Measurements from ENCODE around the gene PHKG2. TPM values are rescaled to one million over a fixed set of nuclear protein-coding genes. Genes with fewer than 3 reads are reported as not detected.

PHKG2 gene
- polyA plus RNA-seq, 3 donors, result 45.4 to 115 (median 54.2) TPM

DNA sequence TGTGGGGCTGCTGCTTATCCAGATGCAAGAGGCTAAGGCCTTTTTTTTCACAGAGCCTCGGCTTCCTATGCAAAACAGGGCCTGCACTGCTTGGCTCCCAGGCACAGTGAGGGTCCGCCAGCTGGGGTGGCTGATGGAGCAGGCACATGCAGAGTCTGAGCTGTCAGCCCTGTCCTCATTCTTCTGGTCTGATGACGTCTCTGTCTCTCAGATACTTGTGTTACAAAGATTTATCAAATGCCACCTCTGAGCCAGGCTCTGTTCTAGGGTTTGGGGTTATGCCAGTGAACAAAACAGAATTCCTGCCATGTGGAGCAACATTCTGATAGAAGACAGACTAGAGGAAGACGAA lies 18.7 kb downstream of the PHKG2 start:
- H4K20me1 ChIP-seq (ENCODE audit: insufficient read depth, low read length), result peaks cover 24% of the 10 kb centered on the region
- H3K9ac ChIP-seq (ENCODE audit: insufficient read depth, low read length, poor library complexity, severe bottlenecking), result no peak overlapping the region
- peaks cover 12 to 16% of the 10 kb centered on the region in 2 donors for H3K4me1 ChIP-seq (ENCODE audit: control insufficient read depth in 1 of 2, insufficient read depth in 2 of 2, low read length in 2 of 2)
- no peak for DNase-seq
- H3K4me3 ChIP-seq (replicated peaks in 1 of 3; ENCODE audit: low read depth in 2 of 3, low read length in 3 of 3), result no peak overlapping the region
- peaks cover 13% of the 10 kb centered on the region for H3K4me1 Mint-ChIP-seq
- peaks cover 84 to 92% of the 10 kb centered on the region in 2 donors for H3K36me3 Mint-ChIP-seq
- peak overlapping the region in 1 of 7 donors; percentile 10 for H3K27ac Mint-ChIP-seq
- H3K4me2 ChIP-seq (replicated peaks; ENCODE audit: extremely low read depth, low read length, poor library complexity, severe bottlenecking), result no peak overlapping the region
- intact Hi-C loops (cut with micrococcal nuclease), result loop anchor here in 1 of 2 donors (10.0 kb wide), 1 partner anchor 158 kb away; the partner anchor contains the start of gene FBXL19
- H3K27me3 ChIP-seq (ENCODE audit: control insufficient read depth in 2 of 2, insufficient read depth in 2 of 2, low read length in 2 of 2), result no peaks in the 10 kb centered on the region
- H3K9me3 Mint-ChIP-seq, result no peaks in the 10 kb centered on the region
- no peak overlapping the region for H3K27ac ChIP-seq (ENCODE audit: low read depth in 1 of 2, low read length in 2 of 2)
- peaks cover 85 to 91% of the 10 kb centered on the region in 2 donors for H3K36me3 ChIP-seq (replicated peaks in 1 of 2; ENCODE audit: control insufficient read depth in 1 of 2, insufficient read depth in 2 of 2, low read length in 2 of 2)
- peaks cover 0 to 2% (median 0%) of the 10 kb centered on the region in 3 donors for H3K27me3 Mint-ChIP-seq (ENCODE audit: low read depth in 3 of 3)
- H3K4me3 Mint-ChIP-seq, result no peak overlapping the region
- WGBS (ENCODE audit: insufficient coverage), result 94% methylated on average over 3 of the region's 4 CpGs
- peaks cover 41% of the 10 kb centered on the region for H3K79me2 ChIP-seq (ENCODE audit: insufficient read depth, low read length)
- no peaks in the 10 kb centered on the region for H3K9me3 ChIP-seq (replicated peaks in 1 of 2; ENCODE audit: control insufficient read depth in 1 of 2, insufficient read depth in 1 of 2, low read length in 2 of 2)
- TF ChIP-seq, protein P1, sequence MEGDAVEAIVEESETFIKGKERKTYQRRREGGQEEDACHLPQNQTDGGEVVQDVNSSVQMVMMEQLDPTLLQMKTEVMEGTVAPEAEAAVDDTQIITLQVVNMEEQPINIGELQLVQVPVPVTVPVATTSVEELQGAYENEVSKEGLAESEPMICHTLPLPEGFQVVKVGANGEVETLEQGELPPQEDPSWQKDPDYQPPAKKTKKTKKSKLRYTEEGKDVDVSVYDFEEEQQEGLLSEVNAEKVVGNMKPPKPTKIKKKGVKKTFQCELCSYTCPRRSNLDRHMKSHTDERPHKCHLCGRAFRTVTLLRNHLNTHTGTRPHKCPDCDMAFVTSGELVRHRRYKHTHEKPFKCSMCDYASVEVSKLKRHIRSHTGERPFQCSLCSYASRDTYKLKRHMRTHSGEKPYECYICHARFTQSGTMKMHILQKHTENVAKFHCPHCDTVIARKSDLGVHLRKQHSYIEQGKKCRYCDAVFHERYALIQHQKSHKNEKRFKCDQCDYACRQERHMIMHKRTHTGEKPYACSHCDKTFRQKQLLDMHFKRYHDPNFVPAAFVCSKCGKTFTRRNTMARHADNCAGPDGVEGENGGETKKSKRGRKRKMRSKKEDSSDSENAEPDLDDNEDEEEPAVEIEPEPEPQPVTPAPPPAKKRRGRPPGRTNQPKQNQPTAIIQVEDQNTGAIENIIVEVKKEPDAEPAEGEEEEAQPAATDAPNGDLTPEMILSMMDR (IDR thresholded peaks at IDR 0.05), result no peak
- no peak overlapping the region for H2AFZ ChIP-seq (ENCODE audit: insufficient read depth, low read depth, low read length, poor library complexity, severe bottlenecking)

DNA sequence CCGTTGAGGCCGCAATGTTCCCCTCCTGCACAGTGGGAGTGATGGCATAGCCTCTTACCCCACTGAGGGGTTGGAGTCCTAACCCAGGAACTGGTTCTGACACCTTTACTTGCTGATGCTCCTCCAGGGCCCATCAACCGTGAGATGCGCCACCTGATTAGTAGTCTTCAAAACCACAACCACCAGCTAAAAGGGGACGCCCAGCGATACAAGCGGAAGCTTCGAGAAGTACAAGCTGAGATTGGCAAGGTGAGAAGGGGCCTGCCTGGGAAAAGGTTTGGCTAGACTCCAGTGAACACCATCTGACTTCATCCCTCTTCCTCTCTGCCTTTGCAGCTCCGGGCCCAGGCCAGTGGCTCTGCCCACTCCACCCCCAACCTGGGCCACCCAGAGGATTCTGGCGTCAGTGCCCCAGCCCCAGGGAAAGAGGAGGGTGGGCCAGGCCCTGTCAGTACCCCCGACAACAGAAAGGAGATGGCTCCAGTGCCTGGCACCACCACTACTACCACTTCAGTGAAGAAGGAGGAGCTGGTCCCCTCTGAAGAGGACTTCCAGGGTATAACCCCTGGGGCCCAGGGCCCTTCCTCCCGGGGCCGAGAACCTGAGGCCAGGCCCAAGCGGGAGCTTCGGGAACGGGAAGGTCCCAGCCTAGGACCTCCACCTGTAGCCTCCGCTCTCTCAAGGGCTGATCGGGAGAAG lies 19.7 kb downstream of the PHKG2 start:
- Histone ChIP-seq H2AFZ (ENCODE audit: insufficient read depth, low read depth, low read length, poor library complexity, severe bottlenecking) (no peak overlapping the region), H3K4me1 (ENCODE audit: control insufficient read depth in 1 of 2, insufficient read depth in 2 of 2, low read length in 2 of 2) (peaks cover 6 to 9% of the 10 kb centered on the region in 2 donors), H3K9me3 (replicated peaks in 1 of 2; ENCODE audit: control insufficient read depth in 1 of 2, insufficient read depth in 1 of 2, low read length in 2 of 2) (no peaks in the 10 kb centered on the region), H3K9ac (ENCODE audit: insufficient read depth, low read length, poor library complexity, severe bottlenecking) (no peak overlapping the region), H4K20me1 (ENCODE audit: insufficient read depth, low read length) (peaks cover 34% of the 10 kb centered on the region), H3K27me3 (ENCODE audit: control insufficient read depth in 2 of 2, insufficient read depth in 2 of 2, low read length in 2 of 2) (no peaks in the 10 kb centered on the region), H3K27ac (ENCODE audit: low read depth in 1 of 2, low read length in 2 of 2) (no peak overlapping the region), H3K4me2 (replicated peaks; ENCODE audit: extremely low read depth, low read length, poor library complexity, severe bottlenecking) (no peak overlapping the region), H3K4me3 (replicated peaks in 1 of 3; ENCODE audit: low read depth in 2 of 3, low read length in 3 of 3) (no peak overlapping the region), H3K79me2 (ENCODE audit: insufficient read depth, low read length) (peaks cover 33% of the 10 kb centered on the region), H3K36me3 (replicated peaks in 1 of 2; ENCODE audit: control insufficient read depth in 1 of 2, insufficient read depth in 2 of 2, low read length in 2 of 2) (peaks cover 95 to 100% of the 10 kb centered on the region in 2 donors)
- DNase-seq, result no peak
- H3K9me3 Mint-ChIP-seq, result no peaks in the 10 kb centered on the region
- intact Hi-C loops (cut with micrococcal nuclease), result loop anchor here in 1 of 2 donors (10.0 kb wide), 1 partner anchor 157 kb away; the partner anchor contains the start of gene FBXL19
- H3K4me1 Mint-ChIP-seq, result peaks cover 9% of the 10 kb centered on the region
- no peak overlapping the region for H3K27ac Mint-ChIP-seq
- H3K27me3 Mint-ChIP-seq (ENCODE audit: low read depth in 3 of 3), result peaks cover 0 to 2% (median 0%) of the 10 kb centered on the region in 3 donors
- TF ChIP-seq, protein P1 (IDR thresholded peaks at IDR 0.05), result no peak
- WGBS (ENCODE audit: insufficient coverage), result 94% methylated on average over 10 of the region's 18 CpGs
- no peak overlapping the region for H3K4me3 Mint-ChIP-seq
- peaks cover 93 to 100% of the 10 kb centered on the region in 2 donors for H3K36me3 Mint-ChIP-seq

Measured in CD14-positive monocyte (primary cell).